ENCODE measurements around the gene SCARF2. TPM values are rescaled to one million over a fixed set of nuclear protein-coding genes. Genes with fewer than 3 reads are reported as not detected.

Gene SCARF2
- total and polyA plus RNA-seq, 2 experiments from 2014 or later, result 1.8 to 16.6 TPM

DNA sequence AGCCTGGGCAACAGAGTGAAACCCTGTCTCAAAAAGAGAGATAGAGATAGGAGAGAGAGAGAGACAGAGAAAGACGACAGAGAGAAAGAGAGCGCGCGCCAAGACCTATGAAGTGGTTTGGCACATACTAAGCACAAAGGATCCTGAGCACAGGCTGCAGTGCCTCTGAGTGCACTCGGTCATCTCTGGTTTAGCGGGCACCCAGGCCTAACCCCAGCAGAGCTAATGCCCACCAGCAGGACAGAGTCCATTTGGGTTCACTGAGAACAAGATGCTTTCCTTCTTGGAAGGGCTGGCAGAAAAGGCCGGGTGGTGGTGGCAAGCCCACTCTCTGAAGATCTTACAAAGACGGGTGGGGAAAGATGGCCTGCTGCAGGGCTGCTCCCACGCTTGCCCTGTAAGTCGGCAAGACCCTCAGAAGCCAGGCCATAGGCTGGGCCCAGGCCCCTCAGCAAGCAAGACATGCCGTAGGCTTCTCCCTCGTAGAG is 3.3 kb downstream of the SCARF2 start:
- Histone ChIP-seq H3K36me3 (ENCODE audit: insufficient read depth) (no peaks in the 10 kb centered on the region), H3K4me2 (no peak overlapping the region), H3K79me2 (replicated peaks; ENCODE audit: insufficient read depth) (peaks cover 9% of the 10 kb centered on the region), H3K27ac (ENCODE audit: low read depth) (no peak overlapping the region), H4K20me1 (replicated peaks; ENCODE audit: insufficient read depth) (peaks cover 8% of the 10 kb centered on the region; the same call in 1 of the 2 replicates), H3F3A (replicated peaks; ENCODE audit: low read depth) (0 out of 2 replicates have a peak, but pooled peaks cover 13% of the 10 kb centered on the region), H2AFZ (no peak overlapping the region), H3K4me3 (no peak overlapping the region), H3K9me2 (ENCODE audit: insufficient read depth) (no peaks in the 10 kb centered on the region), H3K4me1 (ENCODE audit: insufficient read depth) (peaks cover 11% of the 10 kb centered on the region; the same call in 1 of the 2 replicates), H3K27me3 (ENCODE audit: insufficient read depth) (peaks cover 96% of the 10 kb centered on the region)
- H3K36me3 Mint-ChIP-seq (ENCODE audit: low read depth), result peaks cover 3% of the 10 kb centered on the region; the same call in 1 of the 3 replicates
- peaks cover 87% of the 10 kb centered on the region for H3K27me3 Mint-ChIP-seq (ENCODE audit: insufficient read depth, low read depth, poor library complexity)
- DNase-seq (ENCODE audit: low spot score) (no peak), ATAC-seq (no peak)
- H3K9me3 Mint-ChIP-seq, result no peaks in the 10 kb centered on the region; the same call in 1 of the 3 replicates
- TF ChIP-seq, protein P1, sequence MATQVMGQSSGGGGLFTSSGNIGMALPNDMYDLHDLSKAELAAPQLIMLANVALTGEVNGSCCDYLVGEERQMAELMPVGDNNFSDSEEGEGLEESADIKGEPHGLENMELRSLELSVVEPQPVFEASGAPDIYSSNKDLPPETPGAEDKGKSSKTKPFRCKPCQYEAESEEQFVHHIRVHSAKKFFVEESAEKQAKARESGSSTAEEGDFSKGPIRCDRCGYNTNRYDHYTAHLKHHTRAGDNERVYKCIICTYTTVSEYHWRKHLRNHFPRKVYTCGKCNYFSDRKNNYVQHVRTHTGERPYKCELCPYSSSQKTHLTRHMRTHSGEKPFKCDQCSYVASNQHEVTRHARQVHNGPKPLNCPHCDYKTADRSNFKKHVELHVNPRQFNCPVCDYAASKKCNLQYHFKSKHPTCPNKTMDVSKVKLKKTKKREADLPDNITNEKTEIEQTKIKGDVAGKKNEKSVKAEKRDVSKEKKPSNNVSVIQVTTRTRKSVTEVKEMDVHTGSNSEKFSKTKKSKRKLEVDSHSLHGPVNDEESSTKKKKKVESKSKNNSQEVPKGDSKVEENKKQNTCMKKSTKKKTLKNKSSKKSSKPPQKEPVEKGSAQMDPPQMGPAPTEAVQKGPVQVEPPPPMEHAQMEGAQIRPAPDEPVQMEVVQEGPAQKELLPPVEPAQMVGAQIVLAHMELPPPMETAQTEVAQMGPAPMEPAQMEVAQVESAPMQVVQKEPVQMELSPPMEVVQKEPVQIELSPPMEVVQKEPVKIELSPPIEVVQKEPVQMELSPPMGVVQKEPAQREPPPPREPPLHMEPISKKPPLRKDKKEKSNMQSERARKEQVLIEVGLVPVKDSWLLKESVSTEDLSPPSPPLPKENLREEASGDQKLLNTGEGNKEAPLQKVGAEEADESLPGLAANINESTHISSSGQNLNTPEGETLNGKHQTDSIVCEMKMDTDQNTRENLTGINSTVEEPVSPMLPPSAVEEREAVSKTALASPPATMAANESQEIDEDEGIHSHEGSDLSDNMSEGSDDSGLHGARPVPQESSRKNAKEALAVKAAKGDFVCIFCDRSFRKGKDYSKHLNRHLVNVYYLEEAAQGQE (IDR thresholded peaks at IDR 0.05; ENCODE audit: unreplicated experiment), result no peak
- TF ChIP-seq ZNF114 (CRISPR knock-in tag; IDR thresholded peaks at IDR 0.05), result no peak
- TF ChIP-seq POLR2AphosphoS5 (IDR thresholded peaks at IDR 0.05; ENCODE audit: low read depth), result no peak
- no peak for TF ChIP-seq EZH2phosphoT487 (IDR thresholded peaks at IDR 0.05; ENCODE audit: unreplicated experiment)
- TF ChIP-seq ETS1 (IDR thresholded peaks at IDR 0.05), result no peak
- TF ChIP-seq, protein P2, sequence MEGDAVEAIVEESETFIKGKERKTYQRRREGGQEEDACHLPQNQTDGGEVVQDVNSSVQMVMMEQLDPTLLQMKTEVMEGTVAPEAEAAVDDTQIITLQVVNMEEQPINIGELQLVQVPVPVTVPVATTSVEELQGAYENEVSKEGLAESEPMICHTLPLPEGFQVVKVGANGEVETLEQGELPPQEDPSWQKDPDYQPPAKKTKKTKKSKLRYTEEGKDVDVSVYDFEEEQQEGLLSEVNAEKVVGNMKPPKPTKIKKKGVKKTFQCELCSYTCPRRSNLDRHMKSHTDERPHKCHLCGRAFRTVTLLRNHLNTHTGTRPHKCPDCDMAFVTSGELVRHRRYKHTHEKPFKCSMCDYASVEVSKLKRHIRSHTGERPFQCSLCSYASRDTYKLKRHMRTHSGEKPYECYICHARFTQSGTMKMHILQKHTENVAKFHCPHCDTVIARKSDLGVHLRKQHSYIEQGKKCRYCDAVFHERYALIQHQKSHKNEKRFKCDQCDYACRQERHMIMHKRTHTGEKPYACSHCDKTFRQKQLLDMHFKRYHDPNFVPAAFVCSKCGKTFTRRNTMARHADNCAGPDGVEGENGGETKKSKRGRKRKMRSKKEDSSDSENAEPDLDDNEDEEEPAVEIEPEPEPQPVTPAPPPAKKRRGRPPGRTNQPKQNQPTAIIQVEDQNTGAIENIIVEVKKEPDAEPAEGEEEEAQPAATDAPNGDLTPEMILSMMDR (conservative IDR thresholded peaks at IDR 0.05; ENCODE audit: low read depth in 2 of 2), result no peak
- no peak for TF ChIP-seq ZNF331 (CRISPR knock-in tag; IDR thresholded peaks at IDR 0.05; ENCODE audit: low read depth)
- TF ChIP-seq, protein P3, sequence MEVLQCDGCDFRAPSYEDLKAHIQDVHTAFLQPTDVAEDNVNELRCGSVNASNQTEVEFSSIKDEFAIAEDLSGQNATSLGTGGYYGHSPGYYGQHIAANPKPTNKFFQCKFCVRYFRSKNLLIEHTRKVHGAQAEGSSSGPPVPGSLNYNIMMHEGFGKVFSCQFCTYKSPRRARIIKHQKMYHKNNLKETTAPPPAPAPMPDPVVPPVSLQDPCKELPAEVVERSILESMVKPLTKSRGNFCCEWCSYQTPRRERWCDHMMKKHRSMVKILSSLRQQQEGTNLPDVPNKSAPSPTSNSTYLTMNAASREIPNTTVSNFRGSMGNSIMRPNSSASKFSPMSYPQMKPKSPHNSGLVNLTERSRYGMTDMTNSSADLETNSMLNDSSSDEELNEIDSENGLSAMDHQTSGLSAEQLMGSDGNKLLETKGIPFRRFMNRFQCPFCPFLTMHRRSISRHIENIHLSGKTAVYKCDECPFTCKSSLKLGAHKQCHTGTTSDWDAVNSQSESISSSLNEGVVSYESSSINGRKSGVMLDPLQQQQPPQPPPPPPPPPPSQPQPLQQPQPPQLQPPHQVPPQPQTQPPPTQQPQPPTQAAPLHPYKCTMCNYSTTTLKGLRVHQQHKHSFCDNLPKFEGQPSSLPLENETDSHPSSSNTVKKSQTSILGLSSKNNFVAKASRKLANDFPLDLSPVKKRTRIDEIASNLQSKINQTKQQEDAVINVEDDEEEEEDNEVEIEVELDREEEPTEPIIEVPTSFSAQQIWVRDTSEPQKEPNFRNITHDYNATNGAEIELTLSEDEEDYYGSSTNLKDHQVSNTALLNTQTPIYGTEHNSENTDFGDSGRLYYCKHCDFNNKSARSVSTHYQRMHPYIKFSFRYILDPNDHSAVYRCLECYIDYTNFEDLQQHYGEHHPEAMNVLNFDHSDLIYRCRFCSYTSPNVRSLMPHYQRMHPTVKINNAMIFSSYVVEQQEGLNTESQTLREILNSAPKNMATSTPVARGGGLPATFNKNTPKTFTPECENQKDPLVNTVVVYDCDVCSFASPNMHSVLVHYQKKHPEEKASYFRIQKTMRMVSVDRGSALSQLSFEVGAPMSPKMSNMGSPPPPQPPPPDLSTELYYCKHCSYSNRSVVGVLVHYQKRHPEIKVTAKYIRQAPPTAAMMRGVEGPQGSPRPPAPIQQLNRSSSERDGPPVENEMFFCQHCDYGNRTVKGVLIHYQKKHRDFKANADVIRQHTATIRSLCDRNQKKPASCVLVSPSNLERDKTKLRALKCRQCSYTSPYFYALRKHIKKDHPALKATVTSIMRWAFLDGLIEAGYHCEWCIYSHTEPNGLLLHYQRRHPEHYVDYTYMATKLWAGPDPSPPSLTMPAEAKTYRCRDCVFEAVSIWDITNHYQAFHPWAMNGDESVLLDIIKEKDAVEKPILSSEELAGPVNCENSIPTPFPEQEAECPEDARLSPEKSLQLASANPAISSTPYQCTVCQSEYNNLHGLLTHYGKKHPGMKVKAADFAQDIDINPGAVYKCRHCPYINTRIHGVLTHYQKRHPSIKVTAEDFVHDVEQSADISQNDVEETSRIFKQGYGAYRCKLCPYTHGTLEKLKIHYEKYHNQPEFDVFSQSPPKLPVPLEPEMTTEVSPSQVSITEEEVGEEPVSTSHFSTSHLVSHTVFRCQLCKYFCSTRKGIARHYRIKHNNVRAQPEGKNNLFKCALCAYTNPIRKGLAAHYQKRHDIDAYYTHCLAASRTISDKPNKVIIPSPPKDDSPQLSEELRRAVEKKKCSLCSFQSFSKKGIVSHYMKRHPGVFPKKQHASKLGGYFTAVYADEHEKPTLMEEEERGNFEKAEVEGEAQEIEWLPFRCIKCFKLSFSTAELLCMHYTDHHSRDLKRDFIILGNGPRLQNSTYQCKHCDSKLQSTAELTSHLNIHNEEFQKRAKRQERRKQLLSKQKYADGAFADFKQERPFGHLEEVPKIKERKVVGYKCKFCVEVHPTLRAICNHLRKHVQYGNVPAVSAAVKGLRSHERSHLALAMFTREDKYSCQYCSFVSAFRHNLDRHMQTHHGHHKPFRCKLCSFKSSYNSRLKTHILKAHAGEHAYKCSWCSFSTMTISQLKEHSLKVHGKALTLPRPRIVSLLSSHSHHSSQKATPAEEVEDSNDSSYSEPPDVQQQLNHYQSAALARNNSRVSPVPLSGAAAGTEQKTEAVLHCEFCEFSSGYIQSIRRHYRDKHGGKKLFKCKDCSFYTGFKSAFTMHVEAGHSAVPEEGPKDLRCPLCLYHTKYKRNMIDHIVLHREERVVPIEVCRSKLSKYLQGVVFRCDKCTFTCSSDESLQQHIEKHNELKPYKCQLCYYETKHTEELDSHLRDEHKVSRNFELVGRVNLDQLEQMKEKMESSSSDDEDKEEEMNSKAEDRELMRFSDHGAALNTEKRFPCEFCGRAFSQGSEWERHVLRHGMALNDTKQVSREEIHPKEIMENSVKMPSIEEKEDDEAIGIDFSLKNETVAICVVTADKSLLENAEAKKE (CRISPR knock-in tag; IDR thresholded peaks at IDR 0.05), result no peak
- no peak for TF ChIP-seq CREB1 (CRISPR knock-in tag; IDR thresholded peaks at IDR 0.05; ENCODE audit: low read depth)
- TF ChIP-seq EZH2 (IDR thresholded peaks at IDR 0.05; ENCODE audit: low read depth, unreplicated experiment), result no peak
- no peak for TF ChIP-seq JUNB (IDR thresholded peaks at IDR 0.05; ENCODE audit: unreplicated experiment)
- TF ChIP-seq NANOG (IDR thresholded peaks at IDR 0.05; ENCODE audit: borderline replicate concordance), result no peak
- H3K4me1 Mint-ChIP-seq, result peaks cover 10% of the 10 kb centered on the region
- no peak overlapping the region for H3K27ac Mint-ChIP-seq
- no peak overlapping the region; the same call in 2 of the 3 replicates for H3K4me3 Mint-ChIP-seq

Measured in GM23338 (cell line).